WERI-Rb-1 (cell line): ENCODE measurements around the gene UXT.

Source experiments
- DNase-seq: peaks from one replicate; pipeline ENCODE4 v3.0.0-alpha.2; 2020
- H3K27ac ChIP-seq: fragments of 250-450 bp; sonication (Bioruptor Pico); 2 replicates; pipeline ENCODE4 v1.5.1; 2020; ENCODE audit warnings: mild to moderate bottlenecking, moderate library complexity
- H3K27me3 ChIP-seq: fragments of 250-450 bp; sonication (Bioruptor Pico); 2 replicates; pipeline ENCODE4 v1.5.1; 2021; ENCODE audit warnings: mild to moderate bottlenecking, low read depth, moderate library complexity; ENCODE audit not compliant: insufficient read depth, severe bottlenecking
- H3K36me3 ChIP-seq: fragments of 250-450 bp; sonication (Bioruptor Pico); 2 replicates; pipeline ENCODE4 v1.5.1; 2020; ENCODE audit warnings: mild to moderate bottlenecking, moderate library complexity
- H3K4me3 ChIP-seq: 2 replicates; pipeline ENCODE4 v1.5.1; 2011; ENCODE audit warnings: low read depth, mild to moderate bottlenecking, control low read depth, low read length
- H3K9me3 ChIP-seq: fragments of 250-450 bp; sonication (Bioruptor Pico); 2 replicates; pipeline ENCODE4 v1.5.1; 2021; ENCODE audit warnings: mild to moderate bottlenecking, moderate library complexity; ENCODE audit not compliant: severe bottlenecking
- TF ChIP-seq, protein P1 (sequence below): IDR thresholded peaks from 2 replicates; pipeline ENCODE4 v1.5.1; 2011; ENCODE audit warnings: low read depth, mild to moderate bottlenecking, control low read depth, inconsistent platforms, low read length

The UXT gene

GRCh38 chrX:47664737-47665136 lies 5.8 kb upstream of the UXT start:
- no peaks in the 10 kb centered on the region for H3K36me3 ChIP-seq
- no peak overlapping the region for H3K27ac ChIP-seq
- DNase-seq: no peak

DNA sequence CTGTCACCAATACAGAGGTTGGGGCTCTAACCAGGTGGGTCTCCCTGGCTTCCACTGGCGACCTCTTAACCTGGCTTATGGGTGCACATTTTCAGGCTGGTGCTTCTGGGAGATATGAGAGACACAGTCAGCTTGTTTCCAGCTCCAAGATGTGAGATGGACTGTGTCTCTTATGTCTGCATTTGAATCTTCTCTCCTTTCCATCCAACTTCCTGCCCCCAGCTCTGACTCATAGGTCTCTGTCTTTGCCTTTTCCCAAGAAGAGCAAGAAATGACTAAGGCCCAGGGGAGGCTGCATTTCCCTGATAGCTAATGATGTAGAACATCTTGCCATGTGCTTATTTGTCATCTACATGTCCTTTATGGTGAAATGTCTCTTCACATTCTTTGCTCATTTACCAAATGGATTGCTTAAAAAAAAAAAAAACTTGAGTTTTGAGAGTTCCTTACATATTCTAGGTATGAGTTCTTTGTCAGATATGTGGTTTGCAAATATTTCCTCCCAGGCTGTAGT lies 3.2 kb upstream of the UXT start:
- Histone ChIP-seq H3K27me3 (peaks cover 5% of the 10 kb centered on the region), H3K27ac (no peak overlapping the region), H3K9me3 (no peaks in the 10 kb centered on the region), H3K36me3 (peaks cover 6% of the 10 kb centered on the region; the same call in 1 of the 2 replicates), H3K4me3 (no peak overlapping the region)
- TF ChIP-seq, protein P1, sequence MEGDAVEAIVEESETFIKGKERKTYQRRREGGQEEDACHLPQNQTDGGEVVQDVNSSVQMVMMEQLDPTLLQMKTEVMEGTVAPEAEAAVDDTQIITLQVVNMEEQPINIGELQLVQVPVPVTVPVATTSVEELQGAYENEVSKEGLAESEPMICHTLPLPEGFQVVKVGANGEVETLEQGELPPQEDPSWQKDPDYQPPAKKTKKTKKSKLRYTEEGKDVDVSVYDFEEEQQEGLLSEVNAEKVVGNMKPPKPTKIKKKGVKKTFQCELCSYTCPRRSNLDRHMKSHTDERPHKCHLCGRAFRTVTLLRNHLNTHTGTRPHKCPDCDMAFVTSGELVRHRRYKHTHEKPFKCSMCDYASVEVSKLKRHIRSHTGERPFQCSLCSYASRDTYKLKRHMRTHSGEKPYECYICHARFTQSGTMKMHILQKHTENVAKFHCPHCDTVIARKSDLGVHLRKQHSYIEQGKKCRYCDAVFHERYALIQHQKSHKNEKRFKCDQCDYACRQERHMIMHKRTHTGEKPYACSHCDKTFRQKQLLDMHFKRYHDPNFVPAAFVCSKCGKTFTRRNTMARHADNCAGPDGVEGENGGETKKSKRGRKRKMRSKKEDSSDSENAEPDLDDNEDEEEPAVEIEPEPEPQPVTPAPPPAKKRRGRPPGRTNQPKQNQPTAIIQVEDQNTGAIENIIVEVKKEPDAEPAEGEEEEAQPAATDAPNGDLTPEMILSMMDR: no peak
- no peak for DNase-seq

More at GRCh38 chrX:47664737-47665136, 5.8 kb upstream of the UXT start:
- H3K4me3 ChIP-seq: no peak overlapping the region
- TF ChIP-seq, protein P1: no peak
- no peaks in the 10 kb centered on the region for H3K9me3 ChIP-seq
- H3K27me3 ChIP-seq: peaks cover 5% of the 10 kb centered on the region

DNA sequence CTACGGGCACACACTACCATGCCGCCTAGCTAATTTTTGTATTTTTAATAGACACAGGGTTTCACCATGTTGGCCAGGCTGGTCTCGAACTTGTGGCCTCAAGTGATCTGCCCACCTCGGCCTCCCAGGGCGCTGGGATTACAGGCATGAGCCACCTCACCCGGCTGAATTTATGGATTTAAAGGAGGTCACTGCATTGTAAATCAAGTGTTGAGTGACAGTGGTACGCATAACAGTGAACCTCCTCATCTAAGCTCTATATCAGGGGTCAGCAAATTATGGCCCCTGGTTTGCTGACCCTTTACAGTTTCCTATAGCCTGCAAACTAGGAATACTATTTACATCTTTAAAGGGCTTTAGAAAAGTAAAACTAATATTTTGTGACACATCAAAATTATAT lies 2.6 kb upstream of the UXT start:
- H3K27ac ChIP-seq: no peak overlapping the region
- no peak for DNase-seq

DNA sequence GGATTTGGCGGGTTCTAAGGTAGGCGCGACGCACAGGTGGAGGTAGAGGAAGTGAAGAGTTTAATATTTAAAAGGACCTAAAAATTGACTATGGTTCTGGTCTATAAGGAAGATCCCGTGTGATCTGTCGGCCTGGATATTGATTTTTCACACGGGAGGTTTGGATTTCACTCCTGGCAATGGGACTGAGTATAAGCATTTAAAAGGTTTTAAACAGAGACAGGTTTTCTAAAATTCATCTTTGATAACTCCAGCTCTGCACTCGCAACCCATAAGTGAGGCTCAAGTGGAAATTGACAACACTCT lies 394 bp upstream of the UXT start:
- Histone ChIP-seq H3K4me3 (no peak overlapping the region), H3K27ac (peak overlapping the region; percentile 96), H3K27me3 (peaks cover 8% of the 10 kb centered on the region), H3K36me3 (peaks cover 20% of the 10 kb centered on the region), H3K9me3 (no peaks in the 10 kb centered on the region)
- TF ChIP-seq, protein P1: no peak
- DNase-seq: no peak

More for the DNA sequence above, 2.6 kb upstream of the UXT start:
- Histone ChIP-seq H3K9me3 (no peaks in the 10 kb centered on the region), H3K36me3 (peaks cover 12% of the 10 kb centered on the region; the same call in 1 of the 2 replicates), H3K4me3 (no peak overlapping the region), H3K27me3 (peaks cover 8% of the 10 kb centered on the region)
- TF ChIP-seq, protein P1: no peak

DNA sequence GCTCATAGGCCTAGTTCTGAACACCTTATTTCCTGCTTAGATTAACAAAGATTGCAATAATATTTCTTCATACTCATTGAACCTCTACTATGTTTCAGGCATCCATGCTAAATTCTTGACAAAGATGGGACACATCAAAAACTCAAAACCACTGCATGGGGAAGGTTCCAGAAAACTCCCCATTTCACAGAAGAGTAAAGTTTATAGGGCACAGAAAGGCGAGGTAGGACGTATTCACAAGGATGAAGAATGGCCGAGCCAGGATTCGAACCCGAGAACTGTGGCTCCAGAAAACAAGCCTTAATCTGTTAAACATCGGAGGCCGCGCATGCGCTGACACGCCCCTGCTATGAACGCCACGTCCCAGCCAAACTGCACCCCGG lies 688 bp downstream of the UXT start:
- Histone ChIP-seq H3K36me3 (peaks cover 20% of the 10 kb centered on the region), H3K27me3 (peaks cover 8% of the 10 kb centered on the region), H3K9me3 (no peaks in the 10 kb centered on the region), H3K27ac (peak overlapping the region; percentile 96), H3K4me3 (peak overlapping the region; percentile 46)
- TF ChIP-seq, protein P1: no peak
- no peak for DNase-seq
